ENCODE results near the gene H2BK1. TPM values are rescaled to one million over a fixed set of nuclear protein-coding genes. Genes with fewer than 3 reads are reported as not detected.

H2BK1 gene
- total and polyA plus RNA-seq, 2 of the 13 experiments (the other 11 are each of a cell fraction or from before 2014, with no cell fraction given), result not detected

DNA sequence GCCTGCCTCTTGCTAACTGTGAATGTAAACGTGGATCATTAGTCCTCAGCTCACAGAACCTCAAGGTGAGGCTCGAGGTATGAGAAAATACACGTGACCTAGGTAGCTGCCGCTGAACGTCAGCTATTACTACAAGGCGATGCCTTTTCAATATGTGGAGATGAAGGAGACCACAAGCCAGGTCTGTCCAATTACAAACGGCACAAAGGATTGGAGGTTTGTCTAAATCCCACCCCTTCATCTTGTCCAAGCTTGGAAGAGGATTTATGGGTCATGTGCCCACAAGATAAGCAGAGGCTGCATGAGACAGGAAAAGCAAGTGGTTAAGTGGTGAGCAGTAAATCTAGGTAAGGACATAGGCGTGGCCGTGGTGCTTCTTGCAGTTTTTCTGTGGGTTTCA is 3.4 kb downstream of the H2BK1 start (continued):
- no peak for TF ChIP-seq ZNF572 (CRISPR knock-in tag; IDR thresholded peaks at IDR 0.05)
- TF ChIP-seq WIZ (CRISPR knock-in tag; IDR thresholded peaks at IDR 0.05), result no peak
- TF ChIP-seq BRCA1 (CRISPR knock-in tag; IDR thresholded peaks at IDR 0.05), result no peak

GRCh38 chr7:151205730-151206129 is 4.6 kb downstream of the H2BK1 start:
- no peak for ATAC-seq
- no peak for DNase-seq (ENCODE audit: low spot score)
- intact Hi-C loops (cut with micrococcal nuclease; ENCODE audit: unreplicated experiment) (no loop called here), in situ Hi-C loops (cut with HindIII; ENCODE audit: extremely low pct_ligation_motif_present, low pct_unique_long_range_greater_than_20kb) (no loop called here)
- Histone ChIP-seq H3K27ac (ENCODE audit: extremely low read length, insufficient read depth, low read length) (no peak overlapping the region), H3K79me2 (ENCODE audit: insufficient read depth, low read length) (no peaks in the 10 kb centered on the region), H3K4me2 (ENCODE audit: low read depth, low read length) (no peak overlapping the region), H3K9me3 (ENCODE audit: low read length) (no peaks in the 10 kb centered on the region), H4K20me1 (ENCODE audit: insufficient read depth, low read length) (0 out of 2 replicates have a peak, but pooled peaks cover 3% of the 10 kb centered on the region), H3K4me3 (replicated peaks in 1 of 3; ENCODE audit: insufficient read depth in 1 of 3, low read depth in 2 of 3, low read length in 3 of 3) (no peak overlapping the region), H2AFZ (ENCODE audit: low read length) (no peak overlapping the region), H3K27me3 (ENCODE audit: control insufficient read depth in 1 of 2, insufficient read depth in 2 of 2, low read length in 2 of 2) (peaks cover 6 to 73% of the 10 kb centered on the region in 2 experiments), H3K9ac (ENCODE audit: insufficient read depth, low read depth, low read length) (no peak overlapping the region), H3K4me1 (ENCODE audit: insufficient read depth, low read length) (no peaks in the 10 kb centered on the region), H3K36me3 (replicated peaks in 1 of 2; ENCODE audit: control insufficient read depth in 1 of 2, insufficient read depth in 2 of 2, low read length in 2 of 2) (no peaks in the 10 kb centered on the region)
- ChIA-PET POLR2A (no interaction called here), CTCF (ENCODE audit: low intra/inter-chr PET ratio, low total read pairs) (no interaction called here)
- no peak for FAIRE-seq
- no TSS peak for BruUV-seq (replicated peaks)
- 12% methylated on average over 5 of the region's 6 CpGs for WGBS (ENCODE audit: low lambda C conversion rate)
- no peak for TF ChIP-seq SMAD9 (CRISPR knock-in tag; IDR thresholded peaks at IDR 0.05)
- no peak for TF ChIP-seq NR1H2 (CRISPR knock-in tag; IDR thresholded peaks at IDR 0.05; ENCODE audit: borderline replicate concordance, low read depth)
- no peak for TF ChIP-seq ZSCAN22 (CRISPR knock-in tag; IDR thresholded peaks at IDR 0.05)
- TF ChIP-seq, protein P1, sequence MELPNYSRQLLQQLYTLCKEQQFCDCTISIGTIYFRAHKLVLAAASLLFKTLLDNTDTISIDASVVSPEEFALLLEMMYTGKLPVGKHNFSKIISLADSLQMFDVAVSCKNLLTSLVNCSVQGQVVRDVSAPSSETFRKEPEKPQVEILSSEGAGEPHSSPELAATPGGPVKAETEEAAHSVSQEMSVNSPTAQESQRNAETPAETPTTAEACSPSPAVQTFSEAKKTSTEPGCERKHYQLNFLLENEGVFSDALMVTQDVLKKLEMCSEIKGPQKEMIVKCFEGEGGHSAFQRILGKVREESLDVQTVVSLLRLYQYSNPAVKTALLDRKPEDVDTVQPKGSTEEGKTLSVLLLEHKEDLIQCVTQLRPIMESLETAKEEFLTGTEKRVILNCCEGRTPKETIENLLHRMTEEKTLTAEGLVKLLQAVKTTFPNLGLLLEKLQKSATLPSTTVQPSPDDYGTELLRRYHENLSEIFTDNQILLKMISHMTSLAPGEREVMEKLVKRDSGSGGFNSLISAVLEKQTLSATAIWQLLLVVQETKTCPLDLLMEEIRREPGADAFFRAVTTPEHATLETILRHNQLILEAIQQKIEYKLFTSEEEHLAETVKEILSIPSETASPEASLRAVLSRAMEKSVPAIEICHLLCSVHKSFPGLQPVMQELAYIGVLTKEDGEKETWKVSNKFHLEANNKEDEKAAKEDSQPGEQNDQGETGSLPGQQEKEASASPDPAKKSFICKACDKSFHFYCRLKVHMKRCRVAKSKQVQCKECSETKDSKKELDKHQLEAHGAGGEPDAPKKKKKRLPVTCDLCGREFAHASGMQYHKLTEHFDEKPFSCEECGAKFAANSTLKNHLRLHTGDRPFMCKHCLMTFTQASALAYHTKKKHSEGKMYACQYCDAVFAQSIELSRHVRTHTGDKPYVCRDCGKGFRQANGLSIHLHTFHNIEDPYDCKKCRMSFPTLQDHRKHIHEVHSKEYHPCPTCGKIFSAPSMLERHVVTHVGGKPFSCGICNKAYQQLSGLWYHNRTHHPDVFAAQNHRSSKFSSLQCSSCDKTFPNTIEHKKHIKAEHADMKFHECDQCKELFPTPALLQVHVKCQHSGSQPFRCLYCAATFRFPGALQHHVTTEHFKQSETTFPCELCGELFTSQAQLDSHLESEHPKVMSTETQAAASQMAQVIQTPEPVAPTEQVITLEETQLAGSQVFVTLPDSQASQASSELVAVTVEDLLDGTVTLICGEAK (IDR thresholded peaks at IDR 0.05), result no peak
- TF ChIP-seq, protein P1 (CRISPR knock-in tag; IDR thresholded peaks at IDR 0.05), result no peak
- TF ChIP-seq ZNF652 (CRISPR knock-in tag; IDR thresholded peaks at IDR 0.05; ENCODE audit: borderline replicate concordance, low read depth), result no peak
- no peak for TF ChIP-seq THAP9 (CRISPR knock-in tag; IDR thresholded peaks at IDR 0.05; ENCODE audit: borderline replicate concordance)
- TF ChIP-seq ZNF724P (CRISPR knock-in tag; IDR thresholded peaks at IDR 0.05; ENCODE audit: borderline replicate concordance), result no peak
- no peak for TF ChIP-seq ZNF333 (CRISPR knock-in tag; IDR thresholded peaks at IDR 0.05; ENCODE audit: borderline replicate concordance)
